ELF-1 (cell line): ENCODE measurements around the gene LYRM2.

ENCODE experiments used
- DNase-seq: peaks from one replicate; pipeline ENCODE4 v3.0.0-alpha.2; 2016; ENCODE audit warnings: low read depth, low spot score

The LYRM2 gene

DNA sequence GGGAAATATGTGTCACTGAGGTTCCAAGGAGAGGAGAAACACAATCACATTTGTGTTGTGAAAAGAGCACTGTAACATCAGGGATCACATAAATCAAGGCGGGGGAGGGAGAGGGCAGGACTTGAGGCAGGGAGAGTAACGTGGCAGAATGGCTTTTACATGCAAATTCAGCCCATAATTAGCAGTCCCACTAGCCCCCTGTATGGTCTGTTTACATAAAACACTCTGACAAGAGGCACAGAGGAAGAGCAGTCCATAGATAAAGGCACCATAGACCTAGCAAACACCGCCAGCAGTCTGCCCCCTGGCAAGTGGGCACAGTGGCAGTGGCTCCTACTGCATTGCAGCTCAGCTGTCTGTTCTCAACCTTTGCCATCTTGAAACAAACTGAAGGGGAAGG is 82.7 kb downstream of the LYRM2 start:
- peak; percentile 79 for DNase-seq

DNA sequence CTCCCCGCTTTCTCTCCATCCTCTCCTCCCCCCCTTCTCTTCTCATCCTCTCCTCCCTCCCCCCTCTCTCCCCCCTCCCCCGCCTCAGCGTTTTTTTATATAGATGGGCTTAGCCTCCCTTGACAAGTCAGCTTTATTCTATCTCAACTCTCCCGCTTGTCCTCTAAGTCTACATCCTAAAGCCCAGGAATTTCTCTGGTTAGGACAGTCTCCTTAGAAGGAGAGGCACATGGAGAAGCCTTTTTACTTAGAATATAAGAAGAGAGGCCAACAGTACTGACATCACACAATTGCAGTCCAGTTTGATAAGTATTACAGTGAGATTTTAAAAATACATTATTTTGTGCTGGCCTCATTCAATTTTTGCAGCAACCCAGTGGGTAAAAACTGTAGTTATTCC is 83.5 kb downstream of the LYRM2 start:
- DNase-seq: no peak

DNA sequence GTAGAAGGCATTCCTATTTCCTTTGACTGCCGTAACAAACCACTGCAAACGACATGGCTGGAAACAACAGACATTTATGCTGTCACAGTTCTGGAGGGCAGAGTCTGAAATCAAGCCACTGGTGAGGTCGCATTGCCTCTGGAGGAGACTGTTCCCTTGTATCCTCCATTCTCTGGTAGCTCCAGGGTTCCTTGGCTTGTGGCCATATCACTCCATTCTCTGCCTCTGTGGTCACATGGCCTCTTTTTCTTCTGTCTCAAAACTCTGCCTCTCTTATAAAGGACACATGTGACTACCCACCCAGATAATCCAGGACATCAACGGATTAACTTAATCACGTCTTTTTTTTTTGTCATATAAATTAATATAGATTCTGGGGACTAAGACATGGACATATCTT is 84.4 kb downstream of the LYRM2 start:
- no peak for DNase-seq

DNA sequence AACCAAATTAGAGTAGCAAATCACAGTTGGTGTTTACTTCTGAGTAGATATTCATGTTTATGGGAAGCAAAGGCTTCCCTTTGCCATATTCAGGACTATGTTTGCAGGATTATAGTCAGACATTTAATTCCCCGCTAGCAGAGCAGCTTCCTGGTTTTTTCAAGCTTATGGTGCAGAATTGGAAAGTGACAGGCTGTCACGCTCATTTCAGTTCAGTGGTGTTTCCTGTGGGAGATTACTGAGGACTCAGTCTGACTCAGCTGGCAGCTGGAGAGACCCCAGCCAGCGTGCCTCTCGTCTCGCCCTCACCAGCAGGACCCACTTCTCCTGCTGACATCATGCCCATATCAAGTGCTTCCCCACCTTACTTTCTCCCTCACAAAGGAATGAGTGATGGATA is 85.1 kb downstream of the LYRM2 start:
- no peak for DNase-seq

DNA sequence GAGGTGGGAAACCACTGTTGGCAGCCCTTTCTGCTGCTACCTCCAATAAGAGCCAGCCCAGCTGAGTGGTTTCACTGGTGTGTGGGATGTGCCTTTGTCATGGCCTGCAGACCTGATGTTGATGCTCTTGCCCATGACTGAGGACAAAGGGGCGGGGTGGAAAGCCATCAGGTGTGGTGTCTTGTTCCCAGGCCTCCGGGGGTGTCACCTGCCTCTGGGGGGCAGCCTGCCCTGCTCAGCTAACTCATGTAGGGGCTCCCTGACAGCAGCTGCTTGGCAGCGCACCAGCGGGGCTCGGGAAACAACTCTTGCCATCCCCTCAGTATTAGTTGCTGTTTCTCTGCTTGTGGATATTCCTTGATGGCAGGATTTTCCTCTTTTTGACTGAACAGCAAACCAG is 91.3 kb downstream of the LYRM2 start:
- DNase-seq: no peak

DNA sequence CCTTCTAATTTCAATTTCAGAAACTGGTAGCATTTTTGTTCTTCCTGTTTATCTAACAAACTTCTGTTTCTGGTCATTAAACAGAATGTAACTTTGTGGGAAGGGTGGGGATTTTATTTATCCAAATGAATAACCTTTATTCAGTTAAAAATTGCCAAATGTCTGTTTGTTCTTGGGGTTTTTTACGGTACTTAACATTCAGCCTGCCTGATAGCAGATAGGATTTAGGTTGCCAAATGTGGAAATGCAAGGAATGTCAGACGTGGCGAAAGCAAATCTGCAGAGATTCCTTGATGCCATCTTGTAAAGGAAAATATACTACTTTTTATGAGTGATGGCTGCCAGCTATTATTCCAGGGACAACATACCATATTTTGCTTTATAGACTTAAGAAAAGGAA is 95.7 kb downstream of the LYRM2 start:
- no peak for DNase-seq

DNA sequence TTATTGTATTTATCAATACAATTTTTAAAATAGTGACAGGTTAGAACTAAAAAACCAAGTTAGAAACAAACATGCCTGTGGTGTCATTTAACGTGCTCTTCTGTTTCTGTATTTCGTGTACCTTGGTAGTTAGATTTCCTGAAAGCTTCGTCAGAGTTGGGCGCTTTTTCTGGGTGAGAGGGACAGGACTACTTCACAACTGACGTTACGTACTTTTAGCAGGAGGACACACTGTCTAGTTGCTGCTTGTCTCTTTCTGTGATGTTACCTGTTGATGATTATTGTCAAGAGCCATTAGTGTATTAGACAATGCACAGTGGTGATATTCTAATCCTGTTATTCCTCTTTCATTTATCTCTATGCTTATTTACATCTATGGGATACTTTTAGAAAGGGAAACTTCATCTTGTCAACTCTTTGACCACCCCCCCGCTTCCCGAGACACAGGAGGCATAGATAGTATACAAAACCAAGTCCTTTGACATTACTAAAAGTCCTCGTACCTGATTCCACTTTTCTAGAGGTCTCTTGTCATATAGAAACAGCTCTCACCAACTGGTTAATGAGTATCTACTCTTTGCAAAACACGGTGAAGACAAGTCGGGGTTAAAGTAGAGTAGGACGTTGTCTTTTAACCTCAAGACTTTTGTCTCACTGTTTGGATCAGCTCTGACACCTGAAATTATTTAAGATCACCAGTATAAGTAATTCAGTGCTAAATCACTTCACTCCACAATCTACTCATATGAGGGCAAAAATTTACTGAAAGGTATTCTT is 96.3 kb downstream of the LYRM2 start:
- no peak for DNase-seq

DNA sequence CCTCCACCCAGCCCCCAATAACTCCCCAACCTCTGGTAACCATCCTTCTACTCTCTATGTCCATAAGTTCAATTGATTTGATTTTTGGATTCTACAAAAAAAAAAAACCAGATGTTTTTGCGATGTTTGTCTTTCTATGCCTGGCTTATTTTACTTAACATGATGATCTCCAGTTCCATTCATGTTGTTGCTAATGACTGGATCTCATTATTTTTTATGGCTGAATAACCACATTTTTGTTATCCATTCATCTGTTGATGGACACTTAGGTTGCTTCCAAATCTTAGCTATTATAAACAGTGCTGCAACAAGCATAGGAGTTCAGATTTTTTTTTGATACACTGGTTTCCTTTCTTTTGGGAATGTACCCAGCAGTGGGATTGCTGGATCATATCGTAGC is 98.8 kb downstream of the LYRM2 start:
- no peak for DNase-seq

DNA sequence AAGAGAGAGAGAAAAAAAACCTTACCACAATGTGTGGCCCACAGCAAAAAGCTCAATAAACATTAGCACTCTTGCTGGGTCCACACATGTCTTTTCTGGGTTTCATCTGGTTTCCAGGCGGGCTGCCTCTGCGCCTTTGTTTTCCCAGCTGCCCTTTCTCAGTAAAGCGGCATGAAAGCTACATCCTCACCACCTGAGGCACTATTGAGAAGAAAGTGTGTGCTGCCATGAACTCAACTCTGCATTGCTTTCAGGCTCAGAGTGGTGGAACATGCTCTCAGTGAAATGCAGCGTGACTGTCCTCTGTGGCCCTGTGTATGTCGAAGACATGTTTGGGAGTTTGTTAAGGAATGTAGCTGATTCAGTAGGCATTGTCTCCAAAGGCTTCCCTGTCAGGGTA is 102.3 kb downstream of the LYRM2 start:
- DNase-seq: peak; percentile 50

DNA sequence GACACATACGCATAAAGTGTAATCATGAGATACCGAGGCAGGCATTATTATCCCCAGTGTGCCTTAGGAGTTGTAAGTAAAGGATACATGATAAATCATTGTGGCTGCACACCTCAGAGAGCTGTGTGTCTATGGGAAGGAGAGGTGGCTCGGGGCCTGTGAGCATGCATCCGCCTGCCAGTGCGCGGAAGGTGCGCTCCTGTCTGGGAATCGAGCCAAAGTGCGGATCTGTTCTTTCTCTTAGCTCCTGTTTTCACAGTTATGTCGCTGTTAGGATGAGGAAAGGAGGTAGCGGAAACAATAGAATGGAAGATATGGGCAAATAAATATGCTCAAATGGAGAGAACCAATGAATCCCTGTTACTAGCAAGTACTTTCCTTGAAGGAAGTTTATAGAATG is 107.6 kb downstream of the LYRM2 start:
- DNase-seq: no peak

DNA sequence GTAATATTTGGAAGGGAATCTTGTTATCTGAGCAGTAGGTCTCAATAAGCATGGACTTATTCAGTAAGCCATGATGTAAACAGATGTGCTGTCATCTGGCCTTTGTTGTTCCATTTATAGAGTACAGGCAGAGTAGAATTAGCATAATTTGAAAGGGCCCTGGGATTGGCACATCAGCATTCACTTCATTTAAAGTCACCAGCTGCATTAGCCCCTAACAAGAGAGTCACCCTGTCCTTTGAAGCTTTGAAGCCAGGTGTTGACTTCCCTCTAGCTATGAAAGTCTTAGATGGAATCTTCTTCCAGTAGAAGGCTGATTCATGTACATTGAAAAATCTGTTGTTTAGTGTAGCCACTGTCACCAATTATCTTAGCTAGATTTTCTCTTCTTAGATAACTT is 109.7 kb downstream of the LYRM2 start:
- no peak for DNase-seq

DNA sequence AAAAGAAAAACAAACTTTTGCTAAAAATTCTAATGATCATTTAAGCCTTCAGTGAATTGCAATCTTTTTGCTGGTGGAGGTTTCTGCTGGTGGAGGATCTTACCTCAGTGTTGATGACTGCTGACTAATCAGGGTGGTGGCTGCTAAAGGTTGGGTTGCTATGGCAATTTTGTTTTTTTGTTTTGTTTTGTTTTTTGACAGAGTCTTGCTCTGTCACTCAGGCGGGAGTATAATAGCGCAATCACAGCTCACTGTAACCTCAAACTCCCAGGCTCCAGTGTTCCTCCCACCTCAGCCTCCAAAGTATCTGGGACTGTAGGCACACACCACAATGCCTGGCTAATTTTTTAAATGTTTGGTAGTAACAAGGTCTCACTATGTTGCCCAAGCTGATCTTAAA is 110.9 kb downstream of the LYRM2 start:
- no peak for DNase-seq

DNA sequence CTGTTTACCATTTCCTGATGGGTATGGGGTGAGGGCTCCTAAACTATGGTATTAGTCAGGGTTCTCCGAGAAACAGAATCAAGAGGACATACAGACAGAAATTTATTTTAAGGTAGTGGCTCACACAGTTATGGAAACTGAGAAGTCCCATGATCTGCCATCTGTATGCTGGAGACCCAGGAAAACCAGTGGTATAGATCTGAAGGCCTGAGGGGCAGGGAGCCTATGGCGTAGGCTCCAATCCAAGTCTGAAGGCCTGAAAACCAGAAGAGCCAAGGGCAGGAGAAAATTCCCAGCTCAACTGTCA is 112.0 kb downstream of the LYRM2 start:
- no peak for DNase-seq

DNA sequence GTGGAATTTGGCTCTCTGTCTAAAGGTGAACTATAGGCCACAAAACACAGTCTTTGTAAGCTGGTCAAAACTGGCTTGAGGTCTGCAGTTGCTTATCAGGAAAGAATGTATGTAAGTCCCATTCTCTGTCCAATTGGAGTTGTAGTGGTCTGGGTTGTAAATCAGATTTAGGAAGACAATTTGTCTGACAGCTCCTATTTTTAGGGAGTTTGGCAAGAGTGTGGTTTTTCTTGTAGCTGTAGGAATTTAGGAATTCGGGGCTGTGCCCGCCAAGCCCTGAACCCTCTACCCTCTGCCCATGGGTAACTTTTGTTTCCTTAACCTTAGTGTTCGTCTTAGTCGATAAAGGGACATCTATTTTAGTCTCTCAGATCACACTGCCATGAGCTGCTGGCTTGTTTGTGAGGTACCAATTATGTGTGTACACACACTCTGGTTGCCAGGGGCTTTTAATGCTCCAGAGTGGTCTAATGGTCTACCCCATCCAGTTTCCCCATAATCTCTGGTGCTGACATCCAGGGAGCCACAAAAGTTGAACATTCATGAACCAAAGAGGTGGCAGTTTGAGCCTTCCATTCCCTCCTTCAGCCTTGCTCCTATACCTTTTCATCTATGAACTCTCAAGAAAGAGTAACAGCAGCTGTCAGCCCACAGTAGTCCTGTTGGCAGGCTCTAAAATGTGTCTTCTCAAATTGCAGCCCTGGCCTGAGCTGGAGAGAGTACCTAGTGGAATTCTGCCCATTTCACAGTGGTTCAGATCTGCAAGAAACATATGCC is 112.6 kb downstream of the LYRM2 start:
- DNase-seq: no peak

DNA sequence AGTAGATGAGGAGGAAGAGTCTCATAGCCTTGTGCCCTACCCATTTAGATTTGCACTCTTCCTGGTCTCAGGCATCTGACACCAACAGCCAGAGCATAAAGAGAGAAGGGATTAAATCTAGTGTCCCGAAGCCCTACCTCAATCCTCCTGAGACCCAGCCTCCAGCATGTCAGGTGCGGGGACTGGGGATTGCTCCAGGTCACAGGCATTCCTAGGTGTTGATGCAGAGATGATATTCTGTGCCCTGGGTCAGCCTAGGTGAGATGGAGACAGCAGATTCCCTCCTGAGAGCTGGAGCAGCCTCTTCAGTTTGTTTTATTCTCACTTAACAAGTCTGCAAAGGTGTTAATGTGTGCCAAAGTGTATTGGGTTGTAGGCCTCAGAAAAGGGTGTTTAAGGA is 115.8 kb downstream of the LYRM2 start:
- DNase-seq: peak; percentile 71

DNA sequence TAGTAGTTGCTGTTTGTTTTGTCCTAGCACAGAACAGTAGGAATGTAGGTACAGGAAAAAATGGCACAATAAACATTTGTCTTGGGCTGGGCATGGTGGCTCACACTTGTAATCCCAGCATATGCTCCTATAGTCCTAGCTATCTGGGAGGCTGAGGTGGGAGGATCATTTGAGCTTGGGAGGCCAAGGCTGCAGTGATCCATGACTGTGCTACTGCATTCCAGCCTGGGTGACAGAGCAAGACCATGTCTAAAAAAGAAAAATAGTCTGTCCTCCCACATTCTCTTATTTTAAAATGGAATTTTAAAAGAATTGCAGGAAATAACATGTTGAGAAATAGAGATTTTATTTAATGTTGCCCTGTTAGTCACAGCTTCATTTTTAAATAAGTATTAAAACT is 117.8 kb downstream of the LYRM2 start:
- DNase-seq: no peak

DNA sequence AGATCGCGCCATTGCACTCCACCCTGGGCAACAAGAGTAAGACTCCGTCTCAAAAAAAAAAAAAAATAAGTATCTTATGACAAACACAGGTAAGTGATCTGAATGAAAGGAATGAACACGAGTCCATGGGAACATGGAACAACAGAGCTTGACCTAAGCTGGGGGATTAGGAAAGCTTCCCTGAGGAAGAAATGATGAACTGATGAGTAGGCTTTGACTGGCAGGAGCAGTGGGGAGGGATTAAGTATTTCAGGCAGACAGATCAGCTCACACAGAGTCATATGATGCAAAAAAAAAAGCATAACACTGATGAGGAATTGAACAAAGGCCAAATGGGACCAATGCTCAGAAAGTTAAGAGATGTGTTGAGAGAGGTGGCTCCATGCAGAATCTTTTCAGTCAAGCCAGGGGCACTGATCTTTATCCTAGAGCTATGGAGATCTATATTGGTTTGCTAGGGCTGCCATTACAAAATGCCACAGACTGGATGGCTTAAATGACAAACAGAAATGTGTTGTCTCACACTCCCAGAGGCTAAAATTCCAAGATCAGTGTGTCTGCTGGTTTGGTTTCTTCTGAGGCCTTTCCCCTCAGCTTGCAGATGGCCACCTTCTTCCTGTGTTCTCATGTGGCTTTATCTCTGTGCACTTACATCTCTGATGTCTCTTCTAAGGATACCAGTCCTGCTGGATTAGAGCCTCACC is 120.0 kb downstream of the LYRM2 start:
- DNase-seq: no peak
